ENCODE results near the gene XKRX. TPM values are rescaled to one million over a fixed set of nuclear protein-coding genes. Genes with fewer than 3 reads are reported as not detected.

XKRX gene
- total RNA-seq = 2.4 and 3.4 TPM in 2 replicates
- polyA plus RNA-seq = 0.89 and 1.1 TPM in 2 replicates

GRCh38 chrX:100928660-100929613, at the start of gene XKRX:
Gene XKRX, minus strand, starts transcription at chrX:100928917. Its CDS starts 613 bp downstream, at chrX:100928304.
- DNase-seq (ENCODE audit: low read depth in 1 of 2, low spot score in 1 of 2) = peak; percentile 15 to 52
- Histone ChIP-seq H3K36me3 (no peaks in the 10 kb centered on the region), H3K4me3 (peak within 1 kb of the TSS; percentile 32), H3K27ac (no peak within 1 kb of the TSS), H3K4me1 (ENCODE audit: low read depth) (no peaks in the 10 kb centered on the region), H3K27me3 (no peaks in the 10 kb centered on the region), H3K9me3 (ENCODE audit: low read depth) (no peaks in the 10 kb centered on the region)
- TF ChIP-seq, protein P1, sequence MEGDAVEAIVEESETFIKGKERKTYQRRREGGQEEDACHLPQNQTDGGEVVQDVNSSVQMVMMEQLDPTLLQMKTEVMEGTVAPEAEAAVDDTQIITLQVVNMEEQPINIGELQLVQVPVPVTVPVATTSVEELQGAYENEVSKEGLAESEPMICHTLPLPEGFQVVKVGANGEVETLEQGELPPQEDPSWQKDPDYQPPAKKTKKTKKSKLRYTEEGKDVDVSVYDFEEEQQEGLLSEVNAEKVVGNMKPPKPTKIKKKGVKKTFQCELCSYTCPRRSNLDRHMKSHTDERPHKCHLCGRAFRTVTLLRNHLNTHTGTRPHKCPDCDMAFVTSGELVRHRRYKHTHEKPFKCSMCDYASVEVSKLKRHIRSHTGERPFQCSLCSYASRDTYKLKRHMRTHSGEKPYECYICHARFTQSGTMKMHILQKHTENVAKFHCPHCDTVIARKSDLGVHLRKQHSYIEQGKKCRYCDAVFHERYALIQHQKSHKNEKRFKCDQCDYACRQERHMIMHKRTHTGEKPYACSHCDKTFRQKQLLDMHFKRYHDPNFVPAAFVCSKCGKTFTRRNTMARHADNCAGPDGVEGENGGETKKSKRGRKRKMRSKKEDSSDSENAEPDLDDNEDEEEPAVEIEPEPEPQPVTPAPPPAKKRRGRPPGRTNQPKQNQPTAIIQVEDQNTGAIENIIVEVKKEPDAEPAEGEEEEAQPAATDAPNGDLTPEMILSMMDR (IDR thresholded peaks at IDR 0.05; ENCODE audit: low read depth, low read length) = no peak

DNA sequence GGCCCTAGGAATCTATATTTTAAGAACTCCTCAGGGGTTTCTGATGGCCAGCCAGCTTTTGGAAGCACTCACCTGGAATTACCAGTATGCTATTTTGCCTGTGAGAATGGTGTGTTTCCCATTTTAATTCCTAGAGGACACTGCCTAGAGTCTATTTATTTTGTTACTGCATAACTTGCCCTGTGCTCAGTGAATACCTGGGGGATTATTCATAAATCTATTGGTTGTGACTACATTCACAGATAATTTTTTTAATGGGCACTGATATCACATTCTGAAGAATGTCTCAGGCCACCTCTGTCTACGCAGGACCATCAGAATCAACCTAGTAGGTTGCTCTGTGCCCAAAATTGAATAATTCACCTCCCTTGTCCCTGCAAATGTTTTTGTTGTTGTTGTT, 47.5 kb upstream of the XKRX start:
- TF ChIP-seq, protein P1 (IDR thresholded peaks at IDR 0.05; ENCODE audit: low read depth, low read length) = no peak
- Histone ChIP-seq H3K36me3 (no peaks in the 10 kb centered on the region), H3K9me3 (ENCODE audit: low read depth) (no peaks in the 10 kb centered on the region), H3K4me1 (ENCODE audit: low read depth) (no peaks in the 10 kb centered on the region), H3K27me3 (no peaks in the 10 kb centered on the region), H3K27ac (no peak overlapping the region), H3K4me3 (no peak overlapping the region)
- DNase-seq (ENCODE audit: low read depth in 1 of 2, low spot score in 1 of 2) = no peak

DNA sequence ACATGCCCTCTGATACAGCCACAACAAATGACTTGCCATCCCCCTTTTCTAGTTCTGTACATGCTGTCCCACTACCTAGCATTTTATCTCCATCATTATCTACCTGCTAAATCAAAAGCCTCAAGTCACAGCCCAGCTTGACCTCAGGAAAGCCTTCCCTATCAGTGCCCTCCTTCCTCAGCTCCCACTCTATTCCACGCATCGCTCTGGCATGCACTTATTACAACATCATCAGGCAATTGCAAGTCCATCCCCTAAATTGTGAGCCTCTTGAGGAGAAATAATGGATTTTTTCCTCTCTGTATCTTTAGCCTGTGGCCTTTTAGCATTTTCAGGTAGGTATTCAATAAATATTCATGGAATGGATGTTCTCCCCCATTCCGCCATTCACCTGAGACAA, 46.5 kb upstream of the XKRX start:
- TF ChIP-seq, protein P1 (IDR thresholded peaks at IDR 0.05; ENCODE audit: low read depth, low read length) = no peak
- peak in 1 of 2 donors; percentile 41 for DNase-seq (ENCODE audit: low read depth in 1 of 2, low spot score in 1 of 2)
- Histone ChIP-seq H3K4me3 (no peak overlapping the region), H3K27ac (no peak overlapping the region), H3K4me1 (ENCODE audit: low read depth) (no peaks in the 10 kb centered on the region), H3K36me3 (no peaks in the 10 kb centered on the region), H3K9me3 (ENCODE audit: low read depth) (no peaks in the 10 kb centered on the region), H3K27me3 (no peaks in the 10 kb centered on the region)

DNA sequence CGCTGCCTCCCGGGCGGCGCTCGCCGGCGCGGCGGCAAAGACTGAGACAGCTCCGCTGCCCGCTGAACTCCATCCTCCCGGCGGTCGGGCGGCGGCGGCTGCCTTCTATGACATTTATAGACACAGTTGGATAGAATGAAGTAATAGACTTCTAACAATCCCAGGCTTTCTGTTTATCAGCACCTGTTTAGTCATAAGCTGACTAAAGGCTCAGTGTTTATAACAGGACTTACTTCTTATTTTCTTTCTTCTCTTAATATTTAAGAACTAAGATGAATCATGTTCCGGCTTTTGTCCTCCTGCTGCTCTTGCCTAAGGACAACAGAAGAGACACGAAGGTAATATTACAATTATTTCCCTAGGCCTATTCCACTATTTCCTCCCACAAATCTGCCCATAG, 44.7 kb upstream of the XKRX start:
- Histone ChIP-seq H3K27me3 (no peaks in the 10 kb centered on the region), H3K4me3 (no peak overlapping the region), H3K9me3 (ENCODE audit: low read depth) (no peaks in the 10 kb centered on the region), H3K27ac (no peak overlapping the region), H3K4me1 (ENCODE audit: low read depth) (no peaks in the 10 kb centered on the region), H3K36me3 (no peaks in the 10 kb centered on the region)
- TF ChIP-seq, protein P1 (IDR thresholded peaks at IDR 0.05; ENCODE audit: low read depth, low read length) = no peak
- peak in 1 of 2 donors; percentile 10 for DNase-seq (ENCODE audit: low read depth in 1 of 2, low spot score in 1 of 2)

DNA sequence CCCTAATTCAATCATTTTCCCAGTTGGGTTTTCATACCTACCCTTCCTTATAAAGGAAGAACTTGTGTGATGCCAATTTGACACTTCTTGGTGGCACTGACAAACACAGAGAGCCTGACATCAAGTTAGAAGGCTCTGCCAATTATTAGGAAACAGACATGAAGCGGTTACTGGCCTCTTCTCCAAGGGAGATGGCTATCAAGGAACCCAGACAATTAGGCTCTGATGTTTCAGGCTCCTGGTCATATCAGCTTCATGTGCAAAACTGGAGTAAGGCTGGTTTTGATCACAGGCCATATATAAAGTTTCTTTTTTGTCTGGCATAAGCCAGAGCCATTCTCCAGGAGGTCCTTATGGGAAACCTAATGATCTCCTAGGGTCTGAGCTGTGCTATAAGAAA, 41.2 kb upstream of the XKRX start:
- Histone ChIP-seq H3K4me1 (ENCODE audit: low read depth) (no peaks in the 10 kb centered on the region), H3K9me3 (ENCODE audit: low read depth) (no peaks in the 10 kb centered on the region), H3K4me3 (no peak overlapping the region), H3K27me3 (no peaks in the 10 kb centered on the region), H3K27ac (no peak overlapping the region), H3K36me3 (no peaks in the 10 kb centered on the region)
- TF ChIP-seq, protein P1 (IDR thresholded peaks at IDR 0.05; ENCODE audit: low read depth, low read length) = no peak
- DNase-seq (ENCODE audit: low read depth in 1 of 2, low spot score in 1 of 2) = no peak

Measured in cardiac muscle cell (in vitro differentiated cells and primary cell).